Measurements from ENCODE around the gene NUP93. TPM values are rescaled to one million over a fixed set of nuclear protein-coding genes. Genes with fewer than 3 reads are reported as not detected.

NUP93 gene
- total RNA-seq, 1 experiment from 2014 or later: 165 TPM

DNA sequence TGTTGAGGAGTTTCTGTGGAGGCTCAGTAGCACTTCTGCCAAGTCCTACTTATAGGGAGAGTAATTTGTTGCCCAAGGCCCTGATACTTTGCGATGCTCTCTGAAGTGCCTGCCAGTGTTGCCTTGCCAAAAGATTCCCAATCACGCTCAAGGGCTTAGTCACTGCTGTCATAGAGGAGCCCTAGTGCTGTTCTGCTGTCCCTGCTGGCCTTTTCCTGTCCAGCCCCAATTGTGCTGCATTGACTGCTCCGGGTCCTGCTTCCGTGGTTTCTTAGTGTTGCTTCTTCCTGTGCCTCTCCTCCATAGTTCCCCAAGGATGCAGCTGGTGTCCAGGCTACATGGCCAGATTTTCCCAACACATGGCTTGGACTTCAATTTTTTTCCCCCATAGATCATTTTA lies 13.9 kb downstream of the NUP93 start:
- no peak overlapping the region for H4K8ac ChIP-seq (replicated peaks; ENCODE audit: insufficient read length, low read depth, low read length)
- no peak overlapping the region for H3K23ac ChIP-seq (ENCODE audit: insufficient read length, low read depth, low read length)
- H3K4me1 ChIP-seq (ENCODE audit: insufficient read depth, low read length): peaks cover 10% of the 10 kb centered on the region; the same call in 1 of the 2 replicates
- no peak overlapping the region for H2BK15ac ChIP-seq (ENCODE audit: low read depth, low read length)
- H3K9ac ChIP-seq (ENCODE audit: extremely low read depth, insufficient read length, low read length): no peak overlapping the region
- DNase-seq: peak; percentile 61
- H3K27me3 Mint-ChIP-seq (ENCODE audit: low read depth): no peaks in the 10 kb centered on the region
- no CpG with 5 or more reads among the region's 4 CpGs for WGBS (ENCODE audit: extremely low coverage, insufficient read length, low lambda C conversion rate)
- H3K36me3 Mint-ChIP-seq (ENCODE audit: insufficient read depth in 1 of 3, low read depth in 3 of 3): peaks cover 9 to 10% (median 10%) of the 10 kb centered on the region in 3 experiments; a peak in 6 of 7 replicates
- H3K79me1 ChIP-seq (ENCODE audit: insufficient read depth, low read depth, low read length, poor library complexity, severe bottlenecking): no peaks in the 10 kb centered on the region
- H2BK20ac ChIP-seq (ENCODE audit: low read depth, low read length, poor library complexity, severe bottlenecking): no peak overlapping the region
- no peak overlapping the region for H4K91ac ChIP-seq (ENCODE audit: insufficient read length, low read depth, low read length)
- H2AFZ ChIP-seq (ENCODE audit: low read length): no peak overlapping the region
- H3K27ac ChIP-seq (ENCODE audit: insufficient read length, low read depth, low read length): no peak overlapping the region
- H3K4me2 ChIP-seq (ENCODE audit: insufficient read depth, insufficient read length, low read length): no peak overlapping the region
- no peak overlapping the region for H2BK12ac ChIP-seq (ENCODE audit: insufficient read length, low read depth, low read length)
- H3K4ac ChIP-seq (ENCODE audit: low read depth, low read length): no peak overlapping the region
- no peak overlapping the region for H3K14ac ChIP-seq (ENCODE audit: insufficient read depth, low read length)
- no peak overlapping the region for H3T11ph ChIP-seq (ENCODE audit: low read length)
- peaks cover 0 to under 1% of the 10 kb centered on the region in 2 experiments; a peak in 4 of 5 replicates for H3K9me3 Mint-ChIP-seq
- no peak overlapping the region for H3K56ac ChIP-seq (ENCODE audit: insufficient read length, low read depth, low read length)
- H3K23me2 ChIP-seq (ENCODE audit: insufficient read length, low read depth, low read length, poor library complexity, severe bottlenecking): no peaks in the 10 kb centered on the region
- H4K20me1 ChIP-seq (ENCODE audit: control insufficient read depth, insufficient read depth, insufficient read length): no peaks in the 10 kb centered on the region
- no peak for TF ChIP-seq CTCF (conservative IDR thresholded peaks at IDR 0.05)
- H3K4me3 Mint-ChIP-seq: no peak overlapping the region
- H2BK120ac ChIP-seq (ENCODE audit: low read depth, low read length, poor library complexity, severe bottlenecking): no peak overlapping the region
- peaks cover 40% of the 10 kb centered on the region in 2 experiments for H3K4me1 Mint-ChIP-seq
- H2AK5ac ChIP-seq (ENCODE audit: insufficient read length, low read length): no peak overlapping the region
- H3K27ac Mint-ChIP-seq: peak overlapping the region in 2 of 3 experiments; percentile 15 to 61; a peak in 2 of 7 replicates
- peaks cover 7% of the 10 kb centered on the region; the same call in 1 of the 2 replicates for H3K79me2 ChIP-seq (ENCODE audit: insufficient read depth, low read length)
- H3K18ac ChIP-seq (ENCODE audit: insufficient read length, low read depth, low read length): no peak overlapping the region
- no peaks in the 10 kb centered on the region for H3K27me3 ChIP-seq (ENCODE audit: insufficient read depth, low read length)
- no peaks in the 10 kb centered on the region for H3K9me3 ChIP-seq (ENCODE audit: control insufficient read depth, low read depth, low read length)
- H4K5ac ChIP-seq (ENCODE audit: insufficient read length, low read depth, low read length): no peak overlapping the region
- H2BK5ac ChIP-seq (ENCODE audit: insufficient read length, low read length): no peak overlapping the region

Data from H9 (cell line).